GM19099 (cell line): ENCODE data around the gene HLA-A.

Source experiments
- POLR2A ChIP-seq: IDR thresholded peaks from 3 replicates; pipeline ENCODE4 v1.6.1; 2011; ENCODE audit warnings: low read depth; ENCODE audit not compliant: insufficient read length; ENCODE audit errors: extremely low read depth

Gene HLA-A

DNA sequence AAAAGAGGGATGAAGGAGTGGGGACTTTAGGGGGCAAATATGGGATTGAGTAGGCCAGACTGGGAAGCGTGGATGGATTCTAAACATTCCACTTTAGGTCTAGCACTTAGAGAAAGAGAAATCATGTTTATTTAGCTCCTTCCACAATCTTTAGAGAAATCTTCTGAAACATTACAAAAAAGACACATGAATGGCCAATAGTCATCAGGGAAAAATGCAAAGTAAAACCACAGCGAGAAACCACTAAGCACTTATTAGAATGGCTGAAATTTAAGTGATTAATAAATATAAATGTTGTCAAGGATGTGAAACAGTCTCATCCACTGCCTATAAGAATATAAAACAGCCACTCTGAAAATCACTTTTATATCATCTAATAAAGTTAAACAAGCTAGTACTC is 46.9 kb downstream of the HLA-A start:
- no peak for TF ChIP-seq POLR2A

- TF ChIP-seq POLR2A = no peak
These were observed 48.6 kb downstream of the HLA-A start for GRCh38 chr6:29990931-29991330.

DNA sequence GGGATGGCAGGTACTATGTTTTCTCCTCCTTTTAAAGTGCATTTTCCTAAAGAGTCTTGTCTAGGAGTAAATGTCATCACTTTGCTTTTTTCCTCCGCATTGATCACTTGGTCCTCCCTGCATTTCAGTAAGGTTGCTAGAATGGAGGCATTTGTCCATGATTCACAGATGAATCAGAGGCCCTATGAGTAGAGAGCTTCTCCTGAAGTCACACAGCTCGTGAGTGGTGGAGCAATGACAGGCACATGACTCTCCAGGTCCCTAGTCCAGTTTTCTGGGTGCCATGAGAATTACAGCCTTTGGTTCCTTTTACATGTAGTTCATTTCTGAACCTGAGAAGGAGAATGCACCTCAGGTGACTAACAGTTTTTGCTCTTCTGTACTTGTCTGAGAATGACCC is 50.5 kb downstream of the HLA-A start:
- no peak for TF ChIP-seq POLR2A

GRCh38 chr6:29994826-29995225 is 52.5 kb downstream of the HLA-A start:
- TF ChIP-seq POLR2A = no peak

DNA sequence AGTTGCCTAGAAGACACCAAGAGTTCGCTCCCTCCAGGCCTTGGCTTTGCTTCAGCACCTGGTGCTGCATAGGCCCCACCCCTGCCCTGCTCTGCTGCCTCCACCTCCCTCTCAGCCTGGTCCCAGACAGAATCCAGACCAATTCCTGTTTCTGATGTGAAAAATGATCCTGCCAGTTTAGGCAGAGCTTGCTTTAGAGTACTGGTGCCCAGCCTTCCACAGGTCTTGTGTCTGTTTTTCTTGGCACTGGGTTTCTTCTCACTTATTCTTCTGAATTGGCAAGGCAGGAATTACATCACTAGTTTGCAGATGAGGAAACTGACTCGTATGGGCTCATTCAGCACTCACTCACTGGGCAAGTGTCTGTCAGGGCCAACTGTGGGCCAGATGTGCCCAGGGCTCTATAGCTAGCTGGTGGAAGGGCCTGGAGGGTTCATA is 53.0 kb downstream of the HLA-A start:
- no peak for TF ChIP-seq POLR2A
